T-helper 9 cell (primary cell): ENCODE measurements around the gene TBC1D23.

Experiments
- DNase-seq: peaks from one replicate; pipeline ENCODE4 v3.0.0-alpha.2; 2020

Gene TBC1D23

DNA sequence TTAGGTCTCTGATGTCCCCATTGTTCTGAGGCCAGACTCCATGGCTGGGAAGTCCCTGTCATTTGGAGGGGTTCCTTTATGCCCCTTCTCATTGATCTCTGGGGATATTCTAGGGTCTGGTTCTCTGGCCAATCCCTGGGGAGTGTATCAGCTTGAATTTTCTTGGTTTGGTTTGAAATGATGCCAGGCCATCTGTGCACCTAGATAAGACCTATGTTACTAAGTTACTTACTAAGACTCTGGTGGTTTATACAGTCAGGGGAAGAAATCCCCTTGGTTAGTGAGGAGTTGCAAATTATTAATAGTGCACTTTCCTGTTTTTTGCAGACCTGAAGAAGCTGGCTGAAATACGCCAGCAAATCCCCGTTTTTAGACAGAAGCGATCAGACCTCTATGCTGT, 94.1 kb downstream of the TBC1D23 start:
- DNase-seq = no peak

- no peak for DNase-seq
Measured at GRCh38 chr3:100358413-100358812, 97.6 kb downstream of the TBC1D23 start.

GRCh38 chr3:100359035-100359434, 98.2 kb downstream of the TBC1D23 start:
- no peak for DNase-seq

DNA sequence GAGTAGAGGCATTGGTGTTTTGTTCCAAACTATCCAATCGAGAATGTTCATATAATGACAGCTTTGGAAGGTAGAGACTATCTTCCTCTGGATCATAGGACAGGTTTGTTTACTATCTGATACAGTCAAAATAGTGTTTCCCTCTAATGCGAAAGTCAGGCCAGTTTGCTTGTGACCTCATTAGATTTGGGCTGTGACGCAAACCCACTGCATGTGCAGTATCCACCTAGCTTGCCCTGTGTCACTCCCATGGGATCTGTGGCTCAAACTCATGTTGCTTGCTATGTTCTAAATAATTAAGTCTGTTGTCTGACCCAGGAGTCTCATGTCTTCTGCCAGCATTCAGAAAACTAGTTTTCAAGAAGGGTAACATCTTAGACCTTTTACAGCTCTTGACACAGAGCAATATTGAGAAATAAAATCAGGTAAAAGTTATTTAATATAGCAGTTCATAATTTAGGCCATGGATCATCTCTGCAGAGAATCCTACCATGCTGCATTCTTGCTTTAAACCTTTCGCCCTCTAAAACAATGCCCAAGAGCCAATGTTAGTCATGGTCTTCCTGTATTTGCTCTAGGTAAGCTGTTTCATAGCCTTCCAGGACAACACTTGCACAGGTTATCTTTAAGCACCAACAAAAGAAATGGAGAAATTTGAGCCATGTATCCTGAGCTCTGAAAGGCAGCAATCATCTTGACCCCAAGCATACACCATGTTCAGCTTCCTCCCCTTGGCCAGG, 100.1 kb downstream of the TBC1D23 start:
- no peak for DNase-seq

GRCh38 chr3:100361897-100362296, 101.1 kb downstream of the TBC1D23 start:
- no peak for DNase-seq

- no peak for DNase-seq
Measured at GRCh38 chr3:100364421-100364820, 103.6 kb downstream of the TBC1D23 start.

DNA sequence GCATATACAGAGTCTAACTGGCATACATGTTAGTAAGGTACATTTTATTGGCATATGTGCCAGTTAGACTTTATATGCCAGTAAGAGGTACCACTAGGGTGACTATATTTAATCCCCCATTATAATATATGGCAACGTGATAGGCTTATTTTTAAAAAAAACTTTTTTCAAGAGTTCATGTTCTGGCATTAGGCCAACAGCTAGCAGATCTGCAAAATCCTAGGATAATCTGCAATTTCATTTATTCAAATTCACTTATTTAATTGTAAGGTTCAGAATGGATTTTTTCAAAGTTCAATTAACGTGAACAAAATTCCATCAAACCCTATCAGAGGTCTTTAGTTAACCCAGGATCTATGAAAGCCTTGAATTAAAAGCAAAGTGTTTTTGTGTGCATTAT, 105.6 kb downstream of the TBC1D23 start:
- DNase-seq = no peak

GRCh38 chr3:100368441-100368840, 107.6 kb downstream of the TBC1D23 start:
- no peak for DNase-seq

DNA sequence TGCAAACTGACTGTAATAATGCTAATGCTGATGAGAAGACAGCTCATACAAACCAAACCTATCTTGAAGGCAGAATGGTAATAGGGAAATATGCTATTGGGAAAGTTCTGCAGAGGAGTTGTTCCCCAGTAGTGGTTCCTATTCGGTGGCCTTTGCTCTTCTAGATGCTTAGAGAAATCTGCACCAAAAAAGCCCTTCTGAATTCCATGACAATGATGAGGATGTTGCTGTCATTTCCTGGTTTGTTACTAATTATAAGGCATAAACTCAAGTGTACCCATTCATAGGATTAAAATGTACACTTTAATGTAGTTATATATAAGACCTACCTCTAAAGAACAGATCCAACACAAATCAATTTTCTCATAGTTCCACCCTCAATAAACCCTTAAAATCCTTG, 110.0 kb downstream of the TBC1D23 start:
- no peak for DNase-seq

GRCh38 chr3:100374521-100374920, 113.7 kb downstream of the TBC1D23 start:
- DNase-seq = no peak
